ENCODE data around the gene BIRC2. TPM values are rescaled to one million over a fixed set of nuclear protein-coding genes. Genes with fewer than 3 reads are reported as not detected.

Gene BIRC2
- total and polyA plus RNA-seq, 3 donors from 2014 or later = 41.3 to 73.1 (median 62.7) TPM

- no peak for DNase-seq
- whole genome bisulfite sequencing, 2 donors = 89 to 96% methylated on average over 2 of the region's 2 CpGs
- intact Hi-C loops (cut with DNase I; ENCODE audit: low total_unique reads) = no loop called here
- no peaks in the 10 kb centered on the region for H3K36me3 ChIP-seq (ENCODE audit: low read depth, missing control alignments)
- no peak for TF ChIP-seq CTCF (IDR thresholded peaks at IDR 0.05)
- no peaks in the 10 kb centered on the region for H3K9me3 ChIP-seq
- H3K4me1 ChIP-seq = no peaks in the 10 kb centered on the region
- no peak overlapping the region for H3K4me3 ChIP-seq
- H3K27me3 ChIP-seq = no peaks in the 10 kb centered on the region
- H3K27ac ChIP-seq = no peak overlapping the region
Observed at GRCh38 chr11:102416976-102417375, 70.0 kb downstream of the BIRC2 start.

GRCh38 chr11:102419181-102419580, 72.2 kb downstream of the BIRC2 start:
- no peaks in the 10 kb centered on the region for H3K36me3 ChIP-seq (ENCODE audit: low read depth, missing control alignments)
- H3K27me3 ChIP-seq = no peaks in the 10 kb centered on the region
- H3K4me1 ChIP-seq = no peaks in the 10 kb centered on the region
- DNase-seq = no peak
- intact Hi-C loops (cut with DNase I; ENCODE audit: low total_unique reads) = no loop called here
- no peak overlapping the region for H3K27ac ChIP-seq
- no peak for TF ChIP-seq CTCF (IDR thresholded peaks at IDR 0.05)
- no peak for TF ChIP-seq POLR2A (IDR thresholded peaks at IDR 0.05)
- WGBS, 2 donors = 68 to 79% methylated on average over 3 of the region's 3 CpGs
- no peak overlapping the region for H3K4me3 ChIP-seq
- H3K9me3 ChIP-seq = no peaks in the 10 kb centered on the region

- no peaks in the 10 kb centered on the region for H3K9me3 ChIP-seq
- no peaks in the 10 kb centered on the region for H3K4me1 ChIP-seq
- intact Hi-C loops (cut with DNase I; ENCODE audit: low total_unique reads) = no loop called here
- TF ChIP-seq CTCF (IDR thresholded peaks at IDR 0.05) (no peak), POLR2A (IDR thresholded peaks at IDR 0.05) (no peak)
- no peak overlapping the region for H3K4me3 ChIP-seq
- DNase-seq = no peak
- H3K36me3 ChIP-seq (ENCODE audit: low read depth, missing control alignments) = no peaks in the 10 kb centered on the region
- WGBS, 2 donors = 72 to 77% methylated on average over 2 of the region's 2 CpGs
- H3K27ac ChIP-seq = no peak overlapping the region
- H3K27me3 ChIP-seq = no peaks in the 10 kb centered on the region
Observed at GRCh38 chr11:102420547-102420946, 73.5 kb downstream of the BIRC2 start.

- H3K27me3 ChIP-seq = no peaks in the 10 kb centered on the region
- 54 to 62% methylated on average over 3 of the region's 3 CpGs for WGBS, 2 donors
- DNase-seq = no peak
- no peak for TF ChIP-seq POLR2A (IDR thresholded peaks at IDR 0.05)
- TF ChIP-seq CTCF (IDR thresholded peaks at IDR 0.05) = no peak
- H3K9me3 ChIP-seq = no peaks in the 10 kb centered on the region
- H3K27ac ChIP-seq = no peak overlapping the region
- no peaks in the 10 kb centered on the region for H3K4me1 ChIP-seq
- no peak overlapping the region for H3K4me3 ChIP-seq
- intact Hi-C loops (cut with DNase I; ENCODE audit: low total_unique reads) = no loop called here
- no peaks in the 10 kb centered on the region for H3K36me3 ChIP-seq (ENCODE audit: low read depth, missing control alignments)
Observed at GRCh38 chr11:102421261-102421660, 74.2 kb downstream of the BIRC2 start.

GRCh38 chr11:102422817-102423712, 76.1 kb downstream of the BIRC2 start:
- no peak for DNase-seq
- Histone ChIP-seq H3K27me3 (no peaks in the 10 kb centered on the region), H3K36me3 (ENCODE audit: low read depth, missing control alignments) (no peaks in the 10 kb centered on the region), H3K9me3 (no peaks in the 10 kb centered on the region), H3K27ac (no peak overlapping the region), H3K4me3 (no peak overlapping the region), H3K4me1 (no peaks in the 10 kb centered on the region)
- intact Hi-C loops (cut with DNase I; ENCODE audit: low total_unique reads) = no loop called here
- 74% methylated on average over 4 of the region's 4 CpGs for WGBS, 2 donors
- TF ChIP-seq POLR2A (IDR thresholded peaks at IDR 0.05) (no peak), CTCF (IDR thresholded peaks at IDR 0.05) (no peak)

All from testis (tissue), 3 donors.